HepG2 (cell line): ENCODE data around the gene TM9SF4. TPM values are rescaled to one million over a fixed set of nuclear protein-coding genes. Genes with fewer than 3 reads are reported as not detected.

Experiments used
- DR1 ChIP-seq: sonication (generic); formaldehyde crosslinking; IDR thresholded peaks from 2 replicates; pipeline ENCODE4 v1.8.0; 2021; ENCODE audit warnings: mild to moderate bottlenecking, missing genetic modification reagents, inconsistent platforms
- HDAC6 ChIP-seq: fragments of 200-600 bp; sonication (generic); IDR thresholded peaks from 2 replicates; pipeline ENCODE4 v1.7.0; 2017; ENCODE audit warnings: mild to moderate bottlenecking, antibody characterized with exemption, low read length, low read depth
- HIC2 ChIP-seq: sonication (generic); formaldehyde crosslinking; IDR thresholded peaks from 2 replicates; pipeline ENCODE4 v1.9.0; 2022; ENCODE audit warnings: low read depth, missing genetic modification reagents
- NAIF1 ChIP-seq: sonication (generic); formaldehyde crosslinking; IDR thresholded peaks from 2 replicates; pipeline ENCODE4 v1.5.0; 2020; ENCODE audit warnings: mild to moderate bottlenecking, missing genetic modification reagents, borderline replicate concordance
- REL ChIP-seq: sonication (generic); formaldehyde crosslinking; conservative IDR thresholded peaks from 2 replicates; pipeline ENCODE4 v1.8.0; 2022; ENCODE audit warnings: mild to moderate bottlenecking, missing genetic modification reagents, moderate library complexity
- RERE ChIP-seq: IDR thresholded peaks from 2 replicates; pipeline ENCODE4 v1.6.1; 2016; ENCODE audit warnings: low read depth, missing genetic modification reagents, missing compliant biosample characterization
- RFX5 ChIP-seq: IDR thresholded peaks from 2 replicates; pipeline ENCODE4 v1.6.1; 2011; ENCODE audit warnings: low read depth, low read length, improper control_type of control experiment
- ZFP91 ChIP-seq: sonication (generic); formaldehyde crosslinking; IDR thresholded peaks from 2 replicates; pipeline ENCODE4 v1.9.0; 2022; ENCODE audit warnings: missing genetic modification reagents, mild to moderate bottlenecking, borderline replicate concordance
- ZNF841 ChIP-seq: sonication (generic); formaldehyde crosslinking; IDR thresholded peaks from 2 replicates; pipeline ENCODE4 v1.8.1; 2023; ENCODE audit warnings: missing genetic modification reagents, borderline replicate concordance
- polyA plus RNA-seq, 8 experiments: library from polyadenylated mRNA; depleted of rRNA in 3 of 8; stranded (reverse) in 7 of 8; unstranded in 1 of 8; fragments of >200 nt; fragmentation: Illumina TruSeq in 4 of 8; extraction: Trizol in 4 of 8; gene quantifications; 2 replicates each; pipeline versions ENCODE4 v1.2.1 to v1.2.3, GENCODE V29; 2011 to 2016; ENCODE audit warnings: low read depth in 4 of 8, missing spikeins in 1 of 8, mixed read lengths in 1 of 8; ENCODE audit not compliant: insufficient read depth in 1 of 8
- total RNA-seq, 5 experiments: library from RNA; depleted of rRNA; stranded (reverse); fragments of >200 nt; fragmentation: Illumina TruSeq; extraction: Trizol; gene quantifications; 2 replicates each; pipeline ENCODE4 v1.2.3, GENCODE V29; 2016; ENCODE audit warnings: low read depth in 1 of 5

TM9SF4 gene
- total and polyA plus RNA-seq, 2 of the 13 experiments (the other 11 are each of a cell fraction or from before 2014, with no cell fraction given) = 53.5 to 171 TPM

GRCh38 chr20:32160341-32160740, 50.8 kb downstream of the TM9SF4 start (continued):
- no peak for TF ChIP-seq RERE (CRISPR knock-in tag)
- no peak for TF ChIP-seq ZFP91 (CRISPR knock-in tag)
- no peak for TF ChIP-seq DR1 (CRISPR knock-in tag)
- TF ChIP-seq NAIF1 = no peak
- TF ChIP-seq HIC2 (CRISPR knock-in tag) = no peak
- no peak for TF ChIP-seq RFX5
- TF ChIP-seq REL (CRISPR knock-in tag) = no peak
- no peak for TF ChIP-seq ZNF841 (CRISPR knock-in tag)
- TF ChIP-seq HDAC6 = no peak
